ENCODE data around the gene GFPT2. TPM values are rescaled to one million over a fixed set of nuclear protein-coding genes. Genes with fewer than 3 reads are reported as not detected.

Gene GFPT2
- polyA plus RNA-seq, 1 donor from 2014 or later, result 0.19 TPM

DNA sequence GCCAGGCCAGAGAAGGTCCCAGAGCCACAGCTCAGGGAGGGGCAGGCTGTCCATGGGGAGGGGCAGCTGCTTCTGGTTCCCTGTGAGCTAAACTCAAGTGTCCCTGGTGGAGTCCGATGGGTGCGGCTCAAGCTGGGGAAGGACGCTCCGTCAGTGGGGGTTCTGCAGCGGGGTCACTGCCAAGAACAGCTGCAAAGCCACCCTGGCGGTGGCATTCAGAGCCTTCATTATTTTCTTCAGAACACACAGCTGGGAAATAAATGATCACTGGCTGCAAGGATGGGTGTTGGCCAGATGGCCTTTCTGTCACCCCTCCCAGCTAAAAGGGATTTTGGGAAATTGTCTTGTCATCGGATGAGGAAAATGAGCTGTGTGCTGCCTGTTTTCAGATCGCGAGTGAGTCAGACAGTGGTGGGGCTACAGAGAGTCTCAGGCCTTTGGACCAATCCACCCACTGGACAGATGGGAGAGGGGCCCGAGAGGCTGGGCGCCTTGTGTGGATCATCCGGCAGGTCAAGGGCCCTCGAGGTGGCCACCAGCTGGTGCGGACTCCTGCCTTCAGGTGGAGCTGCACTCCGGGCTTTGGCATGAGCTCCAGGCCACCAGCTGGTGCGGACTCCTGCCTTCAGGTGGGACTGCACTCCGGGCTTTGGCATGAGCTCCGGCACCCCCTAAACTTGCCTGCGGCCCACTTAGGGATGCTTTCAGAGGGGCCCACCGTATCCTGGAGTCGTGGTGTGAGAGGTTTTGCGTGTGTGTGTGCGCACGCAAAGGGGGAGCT is 17.9 kb upstream of the GFPT2 start:
- Mint-ChIP-seq H3K4me1 (no peaks in the 10 kb centered on the region), H3K4me3 (peak overlapping the region in 1 of 4 donors; percentile 12), H3K27ac (no peak overlapping the region), H3K27me3 (peaks cover 8% of the 10 kb centered on the region), H3K36me3 (no peaks in the 10 kb centered on the region), H3K9me3 (peaks cover 0 to 2% (median 0%) of the 10 kb centered on the region in 3 donors)

DNA sequence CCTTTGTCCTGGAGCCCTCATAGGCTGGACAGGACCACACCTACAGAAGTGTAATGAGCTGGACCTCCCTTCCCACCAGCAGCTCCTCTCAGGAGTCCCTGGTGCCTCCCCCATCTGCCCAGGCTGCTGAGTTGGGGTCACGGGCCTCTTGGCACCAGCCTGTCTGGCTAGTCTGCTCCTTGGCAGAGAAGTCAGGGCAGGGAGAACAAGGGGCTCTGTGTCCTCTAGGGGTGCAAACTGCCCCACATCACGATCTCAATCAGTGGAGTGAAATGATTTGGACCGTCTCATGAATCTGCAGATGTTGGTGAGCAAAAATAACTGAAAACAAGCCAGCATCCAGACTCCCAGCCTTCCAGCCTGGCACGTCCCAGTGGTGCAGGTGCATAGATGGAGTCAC is 14.9 kb upstream of the GFPT2 start:
- H3K36me3 Mint-ChIP-seq, result no peaks in the 10 kb centered on the region
- peaks cover 8% of the 10 kb centered on the region for H3K27me3 Mint-ChIP-seq
- no peak overlapping the region for H3K27ac Mint-ChIP-seq
- H3K4me1 Mint-ChIP-seq, result no peaks in the 10 kb centered on the region
- H3K4me3 Mint-ChIP-seq, result no peak overlapping the region
- no peaks in the 10 kb centered on the region for H3K9me3 Mint-ChIP-seq

GRCh38 chr5:180367300-180367699 is 14.2 kb upstream of the GFPT2 start:
- no peak overlapping the region for H3K27ac Mint-ChIP-seq
- no peaks in the 10 kb centered on the region for H3K36me3 Mint-ChIP-seq
- no peaks in the 10 kb centered on the region for H3K9me3 Mint-ChIP-seq
- no peak overlapping the region for H3K4me3 Mint-ChIP-seq
- H3K27me3 Mint-ChIP-seq, result peaks cover 8% of the 10 kb centered on the region
- H3K4me1 Mint-ChIP-seq, result no peaks in the 10 kb centered on the region

GRCh38 chr5:180366326-180366725 is 13.2 kb upstream of the GFPT2 start:
- H3K4me3 Mint-ChIP-seq, result no peak overlapping the region

GRCh38 chr5:180365829-180366228 is 12.7 kb upstream of the GFPT2 start:
- Mint-ChIP-seq H3K27ac (no peak overlapping the region), H3K27me3 (peaks cover 8% of the 10 kb centered on the region), H3K4me1 (no peaks in the 10 kb centered on the region)

More at GRCh38 chr5:180366326-180366725, 13.2 kb upstream of the GFPT2 start:
- no peak overlapping the region for H3K27ac Mint-ChIP-seq
- H3K4me1 Mint-ChIP-seq, result no peaks in the 10 kb centered on the region
- peaks cover 8% of the 10 kb centered on the region for H3K27me3 Mint-ChIP-seq
- H3K36me3 Mint-ChIP-seq, result no peaks in the 10 kb centered on the region
- H3K9me3 Mint-ChIP-seq, result no peaks in the 10 kb centered on the region

DNA sequence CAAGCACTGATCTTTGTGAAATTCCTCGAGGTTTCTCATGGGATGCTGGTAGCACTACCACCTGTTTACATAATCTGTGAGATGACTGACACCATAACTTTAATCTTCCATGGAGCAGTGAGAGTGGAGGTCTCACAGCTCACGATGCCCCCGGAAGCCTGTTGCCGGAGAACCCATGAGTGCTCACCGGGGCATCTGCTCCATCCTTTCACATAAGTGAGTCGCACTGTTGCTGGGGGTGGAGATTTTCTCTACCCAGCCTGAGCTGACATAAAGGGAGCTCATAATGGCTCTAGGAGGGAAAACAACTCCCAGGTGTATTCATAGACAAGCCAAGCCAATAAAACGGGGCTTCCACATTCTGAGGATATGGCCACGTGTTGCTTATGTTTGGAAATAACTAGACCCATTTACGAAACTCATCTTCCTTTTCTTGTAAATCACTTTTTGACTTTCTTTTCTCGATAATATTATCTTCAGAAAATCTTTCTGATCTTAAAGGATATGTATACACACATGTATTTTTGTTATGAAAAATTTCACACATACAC is 11.2 kb upstream of the GFPT2 start:
- no peak overlapping the region for H3K27ac Mint-ChIP-seq
- no peaks in the 10 kb centered on the region for H3K36me3 Mint-ChIP-seq
- H3K4me1 Mint-ChIP-seq, result no peaks in the 10 kb centered on the region
- H3K27me3 Mint-ChIP-seq, result peaks cover 5% of the 10 kb centered on the region
- no peaks in the 10 kb centered on the region for H3K9me3 Mint-ChIP-seq
- H3K4me3 Mint-ChIP-seq, result no peak overlapping the region

More at GRCh38 chr5:180365829-180366228, 12.7 kb upstream of the GFPT2 start:
- H3K36me3 Mint-ChIP-seq, result no peaks in the 10 kb centered on the region
- H3K9me3 Mint-ChIP-seq, result no peaks in the 10 kb centered on the region
- H3K4me3 Mint-ChIP-seq, result no peak overlapping the region

GRCh38 chr5:180360078-180360957 is 7.2 kb upstream of the GFPT2 start:
- Mint-ChIP-seq H3K27ac (peak overlapping the region in 1 of 3 donors; percentile 46), H3K4me3 (no peak overlapping the region), H3K9me3 (no peaks in the 10 kb centered on the region), H3K36me3 (peaks cover 1% of the 10 kb centered on the region), H3K27me3 (peaks cover 15% of the 10 kb centered on the region), H3K4me1 (no peaks in the 10 kb centered on the region)

GRCh38 chr5:180358694-180359093 is 5.6 kb upstream of the GFPT2 start:
- Mint-ChIP-seq H3K27ac (no peak overlapping the region), H3K27me3 (peaks cover 24% of the 10 kb centered on the region)

DNA sequence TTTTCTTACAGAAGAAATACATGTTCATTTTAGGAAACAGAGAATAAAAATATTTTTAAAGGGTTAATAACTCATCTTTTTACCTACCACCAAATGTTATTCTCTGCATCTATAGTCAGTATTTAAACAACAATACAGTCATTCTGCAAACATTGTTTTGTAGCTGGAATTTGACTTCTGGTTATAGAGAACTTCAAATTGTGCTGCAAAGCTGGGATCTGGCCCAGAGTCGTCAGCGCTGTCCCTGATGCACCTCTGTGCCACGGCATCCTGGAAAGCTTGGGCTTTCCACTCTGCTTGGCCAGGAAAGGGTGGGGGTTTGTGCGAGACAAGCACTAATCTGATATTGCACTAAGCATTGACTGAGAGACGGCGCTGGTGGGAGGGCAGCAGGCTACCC is 5.0 kb upstream of the GFPT2 start:
- no peak overlapping the region for H3K27ac Mint-ChIP-seq
- peaks cover 24% of the 10 kb centered on the region for H3K27me3 Mint-ChIP-seq
- H3K4me1 Mint-ChIP-seq, result peaks cover 0 to 5% (median 0%) of the 10 kb centered on the region in 3 donors
- H3K4me3 Mint-ChIP-seq, result no peak overlapping the region
- no peaks in the 10 kb centered on the region for H3K9me3 Mint-ChIP-seq
- peaks cover 1% of the 10 kb centered on the region for H3K36me3 Mint-ChIP-seq

More at GRCh38 chr5:180358694-180359093, 5.6 kb upstream of the GFPT2 start:
- Mint-ChIP-seq H3K36me3 (peaks cover 1% of the 10 kb centered on the region), H3K4me1 (peaks cover 0 to 5% (median 0%) of the 10 kb centered on the region in 3 donors), H3K9me3 (no peaks in the 10 kb centered on the region), H3K4me3 (no peak overlapping the region)

DNA sequence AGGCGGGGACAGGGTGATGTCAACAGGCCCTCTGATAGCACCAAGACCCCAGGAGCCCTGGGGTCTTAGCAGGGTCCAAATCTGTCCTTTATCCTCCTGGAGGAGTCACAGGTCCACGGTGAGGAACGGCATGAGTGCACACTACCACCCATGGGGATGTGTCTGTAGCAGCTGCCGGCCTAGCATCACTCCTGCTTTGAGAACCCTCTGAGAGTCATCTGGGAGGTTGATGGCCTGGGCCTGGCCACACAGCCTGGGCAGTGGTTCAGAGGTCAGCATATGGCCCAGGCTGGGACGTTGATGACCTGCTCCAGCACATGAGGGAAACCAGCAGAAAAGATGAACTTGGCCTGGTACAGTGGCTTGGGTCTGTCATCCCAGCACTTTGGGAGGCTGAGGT is 1.8 kb upstream of the GFPT2 start:
- H3K4me1 Mint-ChIP-seq, result peaks cover 0 to 5% (median 2%) of the 10 kb centered on the region in 3 donors
- H3K27ac Mint-ChIP-seq, result no peak overlapping the region
- H3K9me3 Mint-ChIP-seq, result no peaks in the 10 kb centered on the region
- H3K4me3 Mint-ChIP-seq, result peak overlapping the region in 1 of 4 donors; percentile 89
- H3K27me3 Mint-ChIP-seq, result peaks cover 32% of the 10 kb centered on the region
- peaks cover 1% of the 10 kb centered on the region for H3K36me3 Mint-ChIP-seq

GRCh38 chr5:180353980-180354452 is 880 bp upstream of the GFPT2 start:
- peaks cover 1% of the 10 kb centered on the region for H3K36me3 Mint-ChIP-seq
- H3K9me3 Mint-ChIP-seq, result no peaks in the 10 kb centered on the region
- peak overlapping the region; percentile 66 to 89 (median 80) for H3K4me3 Mint-ChIP-seq
- no peak overlapping the region for H3K27ac Mint-ChIP-seq
- H3K4me1 Mint-ChIP-seq, result peaks cover 0 to 5% (median 2%) of the 10 kb centered on the region in 3 donors
- peaks cover 32% of the 10 kb centered on the region for H3K27me3 Mint-ChIP-seq

GRCh38 chr5:180352116-180353047 is 754 bp downstream of the GFPT2 start:
- H3K9me3 Mint-ChIP-seq, result no peaks in the 10 kb centered on the region
- peaks cover 0 to 5% (median 2%) of the 10 kb centered on the region in 3 donors for H3K4me1 Mint-ChIP-seq
- H3K4me3 Mint-ChIP-seq, result peak overlapping the region in 3 of 4 donors; percentile 52 to 86 (median 60)
- H3K27me3 Mint-ChIP-seq, result peaks cover 33% of the 10 kb centered on the region
- H3K27ac Mint-ChIP-seq, result no peak overlapping the region
- H3K36me3 Mint-ChIP-seq, result peaks cover 1% of the 10 kb centered on the region

DNA sequence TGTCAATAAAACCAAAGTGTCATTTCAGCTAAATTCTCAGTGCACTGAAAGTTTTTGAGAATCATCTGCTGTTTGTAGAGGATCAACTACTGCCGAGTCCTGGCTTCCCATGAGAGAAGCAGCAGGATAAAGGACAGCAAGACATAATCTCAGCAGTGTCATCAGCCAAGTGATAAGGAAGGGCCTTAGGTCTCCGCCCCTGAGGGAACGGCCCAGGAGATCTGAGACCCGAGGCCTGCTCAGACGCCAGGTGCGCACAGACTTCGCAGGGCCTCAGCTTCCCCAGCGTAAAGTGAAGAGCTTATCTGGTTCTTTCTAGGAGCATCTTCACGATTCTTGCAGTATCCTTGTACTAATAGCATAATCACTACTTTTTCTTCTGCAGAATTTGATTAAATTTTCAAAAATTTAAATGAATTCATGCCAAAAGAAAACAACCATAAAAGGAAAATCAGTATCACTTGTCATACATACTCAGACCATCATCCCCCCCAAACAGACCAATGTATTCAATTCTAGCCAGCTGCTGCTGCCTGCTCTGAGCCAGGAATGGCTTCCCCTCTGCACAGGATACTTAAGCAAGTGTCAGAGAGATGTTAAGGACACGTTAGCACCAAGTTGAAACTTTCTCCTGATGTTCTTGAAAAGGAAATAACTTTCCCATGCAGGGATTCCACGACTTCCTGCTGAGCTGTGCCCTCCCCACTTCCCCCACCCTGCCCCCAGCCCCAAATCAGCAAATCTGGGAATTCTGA is 2.2 kb downstream of the GFPT2 start:
- peaks cover 24% of the 10 kb centered on the region for H3K27me3 Mint-ChIP-seq
- peak overlapping the region in 2 of 4 donors; percentile 60 to 89 for H3K4me3 Mint-ChIP-seq
- H3K27ac Mint-ChIP-seq, result no peak overlapping the region

More for the DNA sequence above, 2.2 kb downstream of the GFPT2 start:
- Mint-ChIP-seq H3K36me3 (peaks cover 1% of the 10 kb centered on the region), H3K9me3 (no peaks in the 10 kb centered on the region), H3K4me1 (peaks cover 0 to 5% (median 2%) of the 10 kb centered on the region in 3 donors)

Measured in IgD-negative memory B cell (primary cell).